GM18507 (cell line): ENCODE data around the gene FGF12.
"Not testable (repeated sequence)": the region's sequence is repeated elsewhere in the genome, so short reads cannot be mapped to it uniquely, and the experiment has no call there.

Experiments used
- DNase-seq: peaks from one replicate; pipeline ENCODE4 v3.0.0; 2011; ENCODE audit warnings: low read depth; ENCODE audit not compliant: insufficient read length; ENCODE audit errors: extremely low spot score
- FAIRE-seq: peaks from 2 replicates; lab custom pipeline; 2011; peaks lifted over from hg19 to GRCh38; lab: Jason Lieb, UNC

The FGF12 gene

DNA sequence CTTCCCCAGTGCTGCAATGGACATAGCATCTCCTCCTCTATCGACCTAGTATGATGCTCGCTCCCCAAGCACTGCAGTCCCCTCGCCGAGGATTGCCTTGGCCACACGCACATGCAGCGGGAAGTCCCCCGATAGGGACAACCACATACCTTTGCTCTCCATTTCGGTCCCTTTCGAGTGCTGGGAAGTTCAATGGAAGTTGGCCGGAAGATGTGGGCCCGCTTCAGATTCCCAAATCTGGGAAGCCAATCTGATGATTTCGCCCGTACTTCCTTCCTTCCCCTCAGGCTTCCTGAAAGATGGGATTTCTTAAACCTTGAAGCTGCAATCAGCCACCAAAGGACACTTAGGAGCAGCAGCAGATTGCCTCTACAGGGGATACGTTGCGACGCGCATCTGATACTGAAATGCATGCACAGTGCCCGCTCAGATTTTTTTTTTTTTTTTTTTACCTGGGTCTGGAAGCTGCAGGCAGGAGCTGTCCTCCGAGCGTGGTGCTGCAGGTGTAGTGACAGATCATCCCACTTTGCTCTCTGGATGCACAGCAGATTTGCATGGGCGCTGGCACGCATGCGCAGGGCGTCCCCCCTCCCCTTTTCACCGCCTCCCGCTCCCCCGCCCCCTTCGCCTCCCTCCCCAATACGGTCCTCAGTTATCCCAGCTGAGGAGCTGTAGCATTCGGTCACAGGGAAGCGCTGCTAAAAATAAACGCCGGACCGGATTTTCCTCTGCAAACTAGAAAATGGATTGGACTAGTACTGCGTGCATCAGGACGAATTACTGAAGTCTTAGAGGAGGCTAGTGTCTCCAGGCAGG lies at the start of gene FGF12:
FGF12 (minus strand) TSS at position 510 of the 816 bp plus-strand sequence.
- DNase-seq: peak; percentile 2
- FAIRE-seq: no peak

- DNase-seq, FAIRE-seq: not testable (repeated sequence)
Observed at GRCh38 chr3:192774341-192774740, 47.0 kb upstream of the FGF12 start.

DNA sequence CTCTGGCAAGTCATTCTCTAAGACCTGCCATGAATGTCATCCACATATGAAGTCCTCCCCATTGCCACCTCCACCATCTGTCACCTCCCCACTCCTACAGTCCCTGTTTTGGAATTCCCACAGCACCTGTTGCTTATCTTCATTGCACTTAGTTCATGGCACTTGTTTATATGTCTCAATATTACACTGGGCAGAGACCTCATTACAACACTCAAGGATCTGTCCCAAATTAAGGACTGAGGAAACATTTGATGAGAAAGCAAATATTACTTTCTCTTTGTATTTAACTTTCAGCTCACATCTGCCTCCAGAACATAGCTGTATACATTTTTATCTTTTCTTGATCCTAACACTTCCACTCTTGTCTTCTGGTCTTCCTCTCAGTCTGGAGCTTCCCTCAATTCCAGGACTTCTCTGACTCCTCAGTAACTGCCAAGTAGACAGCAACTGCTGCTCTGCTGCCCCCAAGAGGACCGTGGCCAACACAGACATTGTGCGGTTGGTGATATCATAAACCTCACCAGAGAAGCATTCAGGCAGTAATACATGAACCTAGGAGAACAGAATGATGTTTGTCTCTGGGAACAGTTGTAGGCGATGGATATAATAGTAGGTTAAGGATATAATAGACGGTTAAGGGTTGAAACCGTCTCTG lies 45.0 kb upstream of the FGF12 start:
- FAIRE-seq (peak; percentile 21), DNase-seq (no peak)

- FAIRE-seq (no peak), DNase-seq (no peak)
Observed at GRCh38 chr3:192758654-192759053, 31.3 kb upstream of the FGF12 start.

DNA sequence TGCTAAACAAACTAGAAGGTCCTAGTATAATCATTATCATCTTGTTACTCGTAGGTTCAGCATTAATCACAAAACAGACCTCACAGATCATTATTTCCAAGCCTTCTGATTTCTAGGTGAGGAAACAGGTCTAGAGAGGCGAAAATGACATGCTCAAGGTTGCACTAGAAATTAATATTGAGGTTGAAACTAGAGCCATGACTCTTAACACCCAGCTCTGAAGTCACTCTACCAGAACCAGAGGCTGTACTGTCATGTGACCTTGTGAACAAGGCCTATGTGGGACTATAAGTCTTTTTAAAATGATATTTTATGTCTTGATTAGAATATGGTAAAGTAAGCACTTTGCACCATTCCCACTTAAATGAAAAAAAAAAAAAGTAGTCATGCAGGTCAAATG lies 23.8 kb upstream of the FGF12 start:
- DNase-seq (no peak), FAIRE-seq (no peak)

DNA sequence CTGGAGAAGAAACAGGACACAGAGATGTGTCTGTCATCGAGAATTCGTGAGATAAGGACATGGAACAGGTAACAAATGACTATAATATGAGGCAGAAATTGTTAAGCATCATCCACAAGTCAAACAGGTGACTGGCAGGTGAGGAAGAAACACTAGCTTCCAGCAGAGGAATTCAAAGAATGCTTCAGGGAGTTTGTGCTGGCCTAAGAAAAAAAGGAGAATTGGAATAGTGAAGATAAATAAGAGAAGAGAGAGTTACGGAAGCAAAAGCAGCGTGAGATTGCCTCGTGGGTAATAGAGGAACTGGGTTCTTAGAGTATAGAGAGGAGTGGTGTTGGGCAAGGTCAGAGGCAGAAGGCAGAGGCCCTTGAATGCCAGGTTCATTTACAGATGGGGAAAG lies 22.9 kb upstream of the FGF12 start:
- FAIRE-seq (no peak), DNase-seq (no peak)

GRCh38 chr3:192747746-192748145 lies 20.4 kb upstream of the FGF12 start:
- no peak for FAIRE-seq
- no peak for DNase-seq

DNA sequence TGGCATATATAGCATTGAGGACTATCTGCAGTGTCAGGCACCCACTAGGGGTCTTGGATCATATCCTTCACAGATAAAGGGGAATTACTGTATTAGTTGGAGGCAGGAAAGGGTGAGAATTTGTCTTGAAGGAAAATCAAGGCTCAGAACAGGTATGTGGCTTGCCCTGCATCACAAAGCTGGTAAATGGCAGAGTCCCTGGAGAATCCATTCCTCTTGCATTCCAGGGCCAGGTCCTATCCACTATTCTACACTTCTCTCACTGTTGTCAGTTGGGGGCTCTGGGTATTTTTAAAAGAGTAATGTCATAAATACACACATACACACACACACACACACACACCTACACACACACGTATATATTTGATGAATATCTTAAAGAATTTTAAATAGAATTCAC lies 19.8 kb upstream of the FGF12 start:
- FAIRE-seq (no peak), DNase-seq (no peak)

- FAIRE-seq (no peak), DNase-seq (no peak)
Observed at GRCh38 chr3:192745150-192745549, 17.8 kb upstream of the FGF12 start.

GRCh38 chr3:192744604-192745003 lies 17.3 kb upstream of the FGF12 start:
- not testable (repeated sequence) for DNase-seq, FAIRE-seq

DNA sequence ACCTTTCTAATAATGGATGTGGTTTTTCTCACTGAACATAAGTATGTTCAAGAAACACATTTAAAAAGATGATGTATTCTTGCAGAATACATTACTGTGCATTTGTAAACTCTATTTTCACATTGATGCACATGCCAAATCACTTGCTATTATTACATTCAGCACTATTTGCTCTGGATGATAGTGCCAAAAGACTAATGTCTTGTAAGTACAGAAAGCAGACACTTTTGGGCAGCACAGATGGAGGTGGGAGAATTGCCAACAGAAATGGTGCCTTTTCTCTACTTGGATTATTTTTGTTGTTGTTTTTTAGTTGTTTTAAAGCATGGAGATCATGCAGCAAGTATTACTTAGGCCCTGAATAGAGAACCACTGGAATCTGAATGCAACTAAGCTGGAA lies 10.2 kb upstream of the FGF12 start:
- no peak for FAIRE-seq
- DNase-seq: no peak

DNA sequence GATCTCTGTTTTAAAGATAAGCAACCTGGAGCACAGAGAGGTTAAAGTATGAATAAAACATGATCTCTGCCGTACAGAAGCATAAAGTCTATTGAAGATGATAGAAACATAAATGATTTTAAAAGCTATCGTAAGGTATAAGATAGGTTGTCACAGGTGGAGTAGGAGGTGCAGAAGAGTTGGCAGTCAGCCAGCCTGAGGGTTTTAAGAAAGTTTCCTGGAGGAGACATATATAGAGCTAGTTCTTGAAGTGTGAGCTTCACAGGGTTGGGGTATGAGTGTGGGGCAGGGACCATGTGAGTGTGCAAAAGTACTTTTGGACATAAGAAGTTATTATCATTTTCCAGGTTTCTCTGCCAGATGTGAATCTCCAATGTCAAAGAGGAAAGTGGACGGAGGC lies 3.9 kb upstream of the FGF12 start:
- no peak for FAIRE-seq

DNA sequence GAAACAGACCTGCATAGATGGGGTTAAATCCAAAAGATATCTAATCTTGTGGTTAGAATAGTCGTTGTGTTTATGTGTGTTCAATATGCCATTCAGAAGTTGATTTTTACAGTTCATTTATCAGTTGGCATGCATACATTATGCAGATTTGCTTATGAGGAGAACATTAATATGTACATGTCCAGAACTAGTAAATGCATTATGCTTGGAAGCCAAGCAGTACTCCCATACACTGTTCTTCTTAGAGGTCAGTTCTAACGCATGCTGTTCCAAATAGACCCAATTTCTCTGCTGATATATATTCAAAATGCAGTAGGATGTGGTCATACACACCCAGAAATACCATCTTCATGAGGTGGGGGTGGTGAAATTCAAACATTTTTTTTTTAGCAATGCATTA lies 956 bp downstream of the FGF12 start:
- FAIRE-seq (no peak), DNase-seq (no peak)

More for the DNA sequence above, 3.9 kb upstream of the FGF12 start:
- DNase-seq: no peak

DNA sequence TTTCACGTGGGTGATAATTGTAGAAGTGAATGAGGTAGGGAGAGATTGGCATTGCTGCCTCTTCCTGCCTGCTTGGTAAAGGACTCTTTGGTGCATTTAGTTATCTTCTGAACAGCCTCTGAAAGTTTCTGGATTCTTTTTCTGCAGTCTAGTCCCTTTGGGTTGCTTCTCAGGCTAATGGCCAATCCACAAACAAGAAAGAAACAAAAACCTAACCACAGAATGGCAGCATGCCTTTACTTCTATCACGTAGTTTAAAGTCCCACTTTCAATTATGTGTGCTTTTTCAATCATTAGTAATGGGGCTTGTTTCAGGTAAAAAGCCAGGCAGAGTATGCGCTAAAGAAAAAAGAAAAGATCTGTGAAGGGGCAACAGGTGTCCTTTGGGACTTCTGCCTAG lies 7.4 kb downstream of the FGF12 start:
- FAIRE-seq (no peak), DNase-seq (no peak)

DNA sequence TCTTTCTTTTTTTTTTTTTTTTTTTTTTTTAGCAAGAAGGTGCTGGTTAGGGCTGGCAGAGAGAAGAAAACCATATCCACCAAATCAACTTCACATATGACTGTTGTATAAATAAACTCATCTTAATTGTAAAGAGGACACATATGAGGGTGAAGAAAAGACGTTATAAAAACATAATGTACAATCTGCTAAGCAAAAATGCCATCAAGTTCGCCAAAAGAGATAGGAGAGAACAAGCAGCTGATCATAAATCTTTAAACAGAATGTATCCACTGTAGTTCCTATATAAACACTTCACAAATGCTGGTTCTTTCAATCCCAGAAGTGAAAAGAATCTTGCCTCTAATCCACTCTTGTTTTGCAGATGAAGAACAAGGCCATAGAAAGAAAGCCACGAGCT lies 9.2 kb downstream of the FGF12 start:
- DNase-seq: no peak
- FAIRE-seq: no peak

GRCh38 chr3:192715126-192715525 lies 12.2 kb downstream of the FGF12 start:
- FAIRE-seq: no peak
- DNase-seq: no peak

- not testable (repeated sequence) for FAIRE-seq, DNase-seq
Observed at GRCh38 chr3:192711126-192711525, 16.2 kb downstream of the FGF12 start.

DNA sequence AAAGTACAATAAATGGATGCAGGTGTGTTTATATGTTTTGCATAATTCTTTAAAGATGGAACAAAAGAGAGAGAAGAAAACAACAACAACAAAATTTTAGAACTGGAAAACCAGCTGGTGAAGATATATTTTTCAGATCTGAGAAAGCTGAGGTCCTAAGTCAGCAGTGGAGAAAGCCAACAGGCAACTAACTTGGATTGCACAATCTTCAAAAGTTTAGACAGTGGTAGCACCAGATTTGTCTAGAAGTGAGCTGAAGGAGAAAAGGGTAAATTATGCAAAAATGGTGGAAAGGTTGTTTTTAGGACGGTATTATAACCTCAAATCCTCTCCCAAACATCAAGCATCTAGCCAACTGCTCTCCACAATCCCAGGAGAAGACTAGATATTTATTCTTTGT lies 17.0 kb downstream of the FGF12 start:
- FAIRE-seq (no peak), DNase-seq (no peak)

- no peak for DNase-seq
- FAIRE-seq: no peak
Observed at GRCh38 chr3:192706272-192706671, 21.1 kb downstream of the FGF12 start.

DNA sequence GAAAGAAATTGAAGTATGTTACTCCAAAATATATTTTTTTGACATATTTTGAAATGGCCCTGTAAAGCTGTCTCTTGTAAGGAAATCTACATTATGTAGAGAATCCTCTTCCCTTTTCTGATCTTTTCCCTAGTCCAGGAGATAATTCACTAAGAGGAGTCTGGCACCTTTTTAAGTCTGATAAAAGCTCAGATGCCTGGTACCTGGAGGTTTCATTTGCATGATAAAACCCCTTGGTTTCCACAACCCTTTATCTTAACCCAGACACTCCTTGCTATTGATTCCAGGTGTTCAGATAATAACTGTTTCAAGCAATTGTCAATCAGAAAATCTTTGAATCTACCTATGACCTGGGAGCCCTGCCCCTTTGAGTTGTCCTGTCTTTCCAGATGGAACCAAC lies 26.5 kb downstream of the FGF12 start:
- FAIRE-seq (no peak), DNase-seq (no peak)

- FAIRE-seq: no peak
- DNase-seq: no peak
Observed at GRCh38 chr3:192696943-192697587, 30.3 kb downstream of the FGF12 start.
